GM19463 (cell line): ENCODE results near the gene METTL26.
"Not testable (repeated sequence)": the region's sequence is repeated elsewhere in the genome, so short reads cannot be mapped to it uniquely, and the experiment has no call there.

Experiments used
- ATAC-seq: cut with Tn5 transposase; IDR thresholded peaks from one replicate; pipeline ENCODE4 v1.9.1; 2021; ENCODE audit warnings: mild to moderate bottlenecking, moderate library complexity; ENCODE audit not compliant: unreplicated experiment

The METTL26 gene

GRCh38 chr16:603933-604332 lies 32.2 kb downstream of the METTL26 start:
- no peak for ATAC-seq

- ATAC-seq = no peak
These were observed 35.3 kb downstream of the METTL26 start for GRCh38 chr16:600781-601180.

GRCh38 chr16:598823-599739 lies 37.0 kb downstream of the METTL26 start:
- ATAC-seq = no peak

GRCh38 chr16:597655-598054 lies 38.5 kb downstream of the METTL26 start:
- not testable (repeated sequence) for ATAC-seq

GRCh38 chr16:596736-597060 lies 39.4 kb downstream of the METTL26 start:
- ATAC-seq = no peak

GRCh38 chr16:595942-596735 lies 40.0 kb downstream of the METTL26 start:
- ATAC-seq = no peak

GRCh38 chr16:595094-595528 lies 41.0 kb downstream of the METTL26 start:
- no peak for ATAC-seq

GRCh38 chr16:593807-594206 lies 42.3 kb downstream of the METTL26 start:
- ATAC-seq = no peak

GRCh38 chr16:593406-593805 lies 42.7 kb downstream of the METTL26 start:
- ATAC-seq = no peak

GRCh38 chr16:592518-593306 lies 43.4 kb downstream of the METTL26 start:
- ATAC-seq = no peak

GRCh38 chr16:591892-592517 lies 44.1 kb downstream of the METTL26 start:
- no peak for ATAC-seq

GRCh38 chr16:591231-591630 lies 44.9 kb downstream of the METTL26 start:
- ATAC-seq = no peak

GRCh38 chr16:590815-591200 lies 45.3 kb downstream of the METTL26 start:
- ATAC-seq = no peak

- ATAC-seq = no peak
These were observed 45.8 kb downstream of the METTL26 start for GRCh38 chr16:590188-590814.

GRCh38 chr16:589658-590187 lies 46.4 kb downstream of the METTL26 start, which contains the start of gene RAB40C:
Gene RAB40C, plus strand, starts transcription at chr16:590066. Its CDS starts 226 bp downstream, at chr16:590292.
- ATAC-seq = peak; percentile 75

GRCh38 chr16:588889-589657 lies 47.0 kb downstream of the METTL26 start:
- ATAC-seq = peak; percentile 60

GRCh38 chr16:588639-588888 lies 47.5 kb downstream of the METTL26 start:
- peak; percentile 3 for ATAC-seq

GRCh38 chr16:586645-587590 lies 49.2 kb downstream of the METTL26 start:
- no peak for ATAC-seq
